K562 (cell line): ENCODE results near the gene DNAJB7. TPM values are rescaled to one million over a fixed set of nuclear protein-coding genes. Genes with fewer than 3 reads are reported as not detected.
A peak's percentile ranks its signal among the peaks of the same experiment; 100 is the strongest.

ENCODE experiments used
- BRD4 ChIP-seq: fragments of 200-600 bp; sonication (generic); IDR thresholded peaks from 2 replicates; pipeline ENCODE4 v1.6.1; 2017; ENCODE audit warnings: inconsistent platforms
- CEBPZ ChIP-seq: fragments of 150-350 bp; IDR thresholded peaks from 2 replicates; pipeline ENCODE4 v1.6.1; 2014; ENCODE audit warnings: low read depth, mild to moderate bottlenecking, low read length, borderline replicate concordance
- E2F4 ChIP-seq: sonication (generic); formaldehyde crosslinking; IDR thresholded peaks from 2 replicates; pipeline ENCODE4 v1.8.0; 2022; ENCODE audit warnings: mild to moderate bottlenecking, low read depth, missing genetic modification reagents
- FOXJ3 ChIP-seq: sonication (generic); formaldehyde crosslinking; IDR thresholded peaks from 2 replicates; pipeline ENCODE4 v1.4.0; 2020; ENCODE audit warnings: mild to moderate bottlenecking, missing genetic modification reagents
- FOXK2 ChIP-seq, 2 experiments: fragments of 450-650 bp; IDR thresholded peaks in 1 of 2; conservative IDR thresholded peaks in 1 of 2; 2 replicates each; pipeline ENCODE4 v1.6.1; 2016; ENCODE audit warnings: low read depth in 2 of 2, mild to moderate bottlenecking in 1 of 2
- FOXP4 ChIP-seq: sonication (generic); formaldehyde crosslinking; IDR thresholded peaks from 2 replicates; pipeline ENCODE4 v1.8.0; 2022; ENCODE audit warnings: mild to moderate bottlenecking, missing genetic modification reagents, borderline replicate concordance
- MTA2 ChIP-seq: fragments of 450-650 bp; IDR thresholded peaks from 2 replicates; pipeline ENCODE4 v1.6.1; 2016; ENCODE audit warnings: low read depth
- NR4A1 ChIP-seq, 2 experiments: fragments of 250-450 bp in 1 of 2; fragments of 450-650 bp in 1 of 2; sonication (Bioruptor Pico) in 1 of 2; IDR thresholded peaks; 2 replicates each; pipeline versions ENCODE4 v1.4.0 to v1.6.1; 2016 to 2020; ENCODE audit warnings: mild to moderate bottlenecking in 2 of 2, missing compliant biosample characterization in 1 of 2, missing genetic modification characterization in 1 of 2, moderate library complexity in 1 of 2
- PHF8 ChIP-seq: fragments of 200-600 bp; sonication (generic); IDR thresholded peaks from 2 replicates; pipeline ENCODE4 v1.6.1; 2012; ENCODE audit warnings: mixed run types, mild to moderate bottlenecking, inconsistent platforms, low read length, moderate library complexity, borderline replicate concordance
- POLR3G ChIP-seq: IDR thresholded peaks from 2 replicates; pipeline ENCODE4 v1.6.1; 2011; ENCODE audit not compliant: insufficient read length, insufficient replicate concordance; ENCODE audit errors: extremely low read depth
- SAFB2 ChIP-seq: fragments of 200-400 bp; formaldehyde crosslinking; IDR thresholded peaks from 2 replicates; pipeline ENCODE4 v1.6.1; 2018; ENCODE audit warnings: borderline replicate concordance, low read length, low read depth, moderate library complexity; ENCODE audit not compliant: severe bottlenecking
- ZC3H8 ChIP-seq: fragments of 450-650 bp; IDR thresholded peaks from 2 replicates; pipeline ENCODE4 v1.6.1; 2017
- ZNF780A ChIP-seq: fragments of 250-450 bp; sonication (Bioruptor Pico); IDR thresholded peaks from 2 replicates; pipeline ENCODE4 v1.5.0; 2021; ENCODE audit warnings: mild to moderate bottlenecking
- polyA plus RNA-seq, 8 experiments: library from polyadenylated mRNA; depleted of rRNA in 4 of 8; stranded (reverse) in 5 of 8; unstranded in 3 of 8; fragments of >200 nt; fragmentation: Nextera tagmentation in 2 of 8; fragmentation: Illumina TruSeq in 1 of 8; extraction: Ambion mirVana in 2 of 8; extraction: Trizol in 1 of 8; gene quantifications; 2 replicates each; pipeline versions ENCODE4 v1.2.1 to v1.2.3, GENCODE V29; 2011 to 2014; ENCODE audit warnings: inconsistent platforms in 1 of 8, missing spikeins in 1 of 8
- total RNA-seq, 7 experiments: library from RNA; depleted of rRNA in 6 of 7; stranded (reverse); fragments of >200 nt in 6 of 7; fragmentation: Illumina TruSeq in 2 of 7; extraction: Trizol in 2 of 7; gene quantifications; 2 replicates each; pipeline versions ENCODE4 v1.2.1 to v1.2.3, GENCODE V29; 2011 to 2021; ENCODE audit warnings: low replicate concordance in 1 of 7
- TF ChIP-seq, protein P1 (sequence below): fragments of 450-650 bp; IDR thresholded peaks from 2 replicates; pipeline ENCODE4 v1.6.1; 2017; ENCODE audit warnings: mild to moderate bottlenecking, moderate library complexity
- TF ChIP-seq, protein P2 (sequence below): fragments of 200-800 bp; sonication (Bioruptor generic); IDR thresholded peaks from 2 replicates; pipeline ENCODE4 v1.6.1; 2017; ENCODE audit warnings: missing genetic modification characterization, missing compliant biosample characterization
- TF ChIP-seq, protein P3 (sequence below): fragments of 250-450 bp; sonication (Bioruptor Pico); IDR thresholded peaks from 2 replicates; pipeline ENCODE4 v1.8.0; 2022; ENCODE audit warnings: inconsistent platforms

DNAJB7 gene
- total and polyA plus RNA-seq, 9 of the 15 experiments (the other 6 are each of a cell fraction or from before 2014, with no cell fraction given), result 0.13 to 0.21 TPM; not detected in 7

DNA sequence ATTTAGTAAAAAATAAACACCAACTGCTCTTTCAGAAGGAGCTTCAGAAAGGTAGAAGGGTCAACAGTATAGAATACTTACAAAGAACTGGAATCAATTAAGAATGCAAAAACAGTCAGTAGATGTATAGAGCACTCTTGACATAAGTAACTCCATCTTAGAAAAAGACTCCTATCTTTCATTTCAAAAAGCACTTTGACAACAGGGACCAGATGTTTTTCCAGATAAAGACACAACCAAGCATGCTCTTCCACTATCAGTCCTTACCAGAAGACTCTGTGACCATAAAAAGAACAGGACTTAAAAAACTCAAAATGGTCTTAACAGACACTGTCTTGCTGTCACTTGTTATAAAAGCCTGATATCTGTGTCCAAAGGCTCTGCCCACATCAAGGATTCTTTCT is 48.0 kb downstream of the DNAJB7 start (continued):
- TF ChIP-seq FOXJ3 (CRISPR knock-in tag), result no peak
- TF ChIP-seq CEBPZ, result no peak
- TF ChIP-seq SAFB2, result no peak
- TF ChIP-seq, protein P1, sequence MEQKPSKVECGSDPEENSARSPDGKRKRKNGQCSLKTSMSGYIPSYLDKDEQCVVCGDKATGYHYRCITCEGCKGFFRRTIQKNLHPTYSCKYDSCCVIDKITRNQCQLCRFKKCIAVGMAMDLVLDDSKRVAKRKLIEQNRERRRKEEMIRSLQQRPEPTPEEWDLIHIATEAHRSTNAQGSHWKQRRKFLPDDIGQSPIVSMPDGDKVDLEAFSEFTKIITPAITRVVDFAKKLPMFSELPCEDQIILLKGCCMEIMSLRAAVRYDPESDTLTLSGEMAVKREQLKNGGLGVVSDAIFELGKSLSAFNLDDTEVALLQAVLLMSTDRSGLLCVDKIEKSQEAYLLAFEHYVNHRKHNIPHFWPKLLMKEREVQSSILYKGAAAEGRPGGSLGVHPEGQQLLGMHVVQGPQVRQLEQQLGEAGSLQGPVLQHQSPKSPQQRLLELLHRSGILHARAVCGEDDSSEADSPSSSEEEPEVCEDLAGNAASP, result no peak
- TF ChIP-seq ZNF780A (CRISPR knock-in tag), result peak; percentile 94
- no peak for TF ChIP-seq POLR3G
- TF ChIP-seq FOXK2 (conservative IDR thresholded peaks at IDR 0.05 in 1 of 2, IDR thresholded peaks at IDR 0.05 in 1 of 2; ENCODE audit: low read depth in 2 of 2), result peak; percentile 79 to 81
- TF ChIP-seq, protein P2, sequence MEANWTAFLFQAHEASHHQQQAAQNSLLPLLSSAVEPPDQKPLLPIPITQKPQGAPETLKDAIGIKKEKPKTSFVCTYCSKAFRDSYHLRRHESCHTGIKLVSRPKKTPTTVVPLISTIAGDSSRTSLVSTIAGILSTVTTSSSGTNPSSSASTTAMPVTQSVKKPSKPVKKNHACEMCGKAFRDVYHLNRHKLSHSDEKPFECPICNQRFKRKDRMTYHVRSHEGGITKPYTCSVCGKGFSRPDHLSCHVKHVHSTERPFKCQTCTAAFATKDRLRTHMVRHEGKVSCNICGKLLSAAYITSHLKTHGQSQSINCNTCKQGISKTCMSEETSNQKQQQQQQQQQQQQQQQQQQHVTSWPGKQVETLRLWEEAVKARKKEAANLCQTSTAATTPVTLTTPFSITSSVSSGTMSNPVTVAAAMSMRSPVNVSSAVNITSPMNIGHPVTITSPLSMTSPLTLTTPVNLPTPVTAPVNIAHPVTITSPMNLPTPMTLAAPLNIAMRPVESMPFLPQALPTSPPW, result peak; percentile 87
- no peak for TF ChIP-seq E2F4 (CRISPR knock-in tag)
- TF ChIP-seq, protein P3, sequence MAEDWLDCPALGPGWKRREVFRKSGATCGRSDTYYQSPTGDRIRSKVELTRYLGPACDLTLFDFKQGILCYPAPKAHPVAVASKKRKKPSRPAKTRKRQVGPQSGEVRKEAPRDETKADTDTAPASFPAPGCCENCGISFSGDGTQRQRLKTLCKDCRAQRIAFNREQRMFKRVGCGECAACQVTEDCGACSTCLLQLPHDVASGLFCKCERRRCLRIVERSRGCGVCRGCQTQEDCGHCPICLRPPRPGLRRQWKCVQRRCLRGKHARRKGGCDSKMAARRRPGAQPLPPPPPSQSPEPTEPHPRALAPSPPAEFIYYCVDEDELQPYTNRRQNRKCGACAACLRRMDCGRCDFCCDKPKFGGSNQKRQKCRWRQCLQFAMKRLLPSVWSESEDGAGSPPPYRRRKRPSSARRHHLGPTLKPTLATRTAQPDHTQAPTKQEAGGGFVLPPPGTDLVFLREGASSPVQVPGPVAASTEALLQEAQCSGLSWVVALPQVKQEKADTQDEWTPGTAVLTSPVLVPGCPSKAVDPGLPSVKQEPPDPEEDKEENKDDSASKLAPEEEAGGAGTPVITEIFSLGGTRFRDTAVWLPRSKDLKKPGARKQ (CRISPR knock-in tag), result peak; percentile 99
- no peak for TF ChIP-seq ZC3H8
- TF ChIP-seq PHF8, result no peak
- peak; percentile 98 for TF ChIP-seq MTA2
- peak; percentile 98 for TF ChIP-seq NR4A1 (CRISPR knock-in tag; IDR thresholded peaks at IDR 0.05)
- peak; percentile 100 for TF ChIP-seq NR4A1 (tag; IDR thresholded peaks at IDR 0.05)
- no peak for TF ChIP-seq FOXP4
- no peak for TF ChIP-seq BRD4
